HCT116 (cell line): ENCODE measurements around the gene GAB4. TPM values are rescaled to one million over a fixed set of nuclear protein-coding genes. Genes with fewer than 3 reads are reported as not detected.

Experiments used
- ATAC-seq: fragments of 200-7000 bp; cut with Tn5 transposase; 2 replicates; pipeline ENCODE4 v1.9.1; 2020; ENCODE audit warnings: mild to moderate bottlenecking, moderate library complexity
- BruUV-seq: library from RNA; stranded (reverse); fragments of 400-500 nt; replicated peaks from 2 replicates; lab custom pipeline; 2021; lab: Mats Ljungman, UMichigan
- CTCF ChIA-PET: fragments of 300-600 bp; sonication (Branson Sonifier 250); formaldehyde crosslinking; loops from one replicate; lab custom pipeline; 2021; ENCODE audit warnings: antibody characterized with exemption; lab: Charles Lee
- POLR2A ChIA-PET: fragments of 300-600, 350-600 bp; sonication (Branson Sonifier 250); formaldehyde crosslinking; loops from one replicate; lab custom pipeline; 2021; ENCODE audit warnings: antibody characterized with exemption; lab: Charles Lee
- RAD21 ChIA-PET, 2 experiments: fragments of 300-600 bp; sonication (Branson Sonifier 250); formaldehyde crosslinking; loops; one replicate each; lab custom pipeline; 2023; ENCODE audit warnings: low total read pairs in 2 of 2; ENCODE audit not compliant: uncharacterized antibody in 2 of 2, unreplicated experiment in 2 of 2, low non-redundant PET in 1 of 2; lab: Charles Lee
- DNase-seq: peaks from one replicate; pipeline ENCODE4 v3.0.0-alpha.2; 2010; ENCODE audit warnings: low read depth, low spot score
- H2AFZ ChIP-seq: fragments of 200-600 bp; shearing (Covaris generic), sonication (generic); 2 replicates; pipeline ENCODE4 v1.6.1; 2017; ENCODE audit warnings: low read depth, mixed run types, mixed read lengths, antibody characterized with exemption, low read length; ENCODE audit not compliant: poor library complexity, severe bottlenecking
- H3K27ac ChIP-seq: 2 replicates; pipeline ENCODE4 v1.5.1; 2012; ENCODE audit warnings: low read depth, low read length
- H3K27me3 ChIP-seq: fragments of 200-600 bp; sonication (generic); 2 replicates; pipeline ENCODE4 v1.6.1; 2016; ENCODE audit warnings: mixed run types, low read length, mixed read lengths; ENCODE audit not compliant: insufficient read depth
- H3K36me3 ChIP-seq, 2 experiments: fragments of 200-500 bp in 1 of 2; fragments of 200-600 bp in 1 of 2; sonication (Bioruptor generic) in 1 of 2; sonication (generic) in 1 of 2; 2 replicates each; pipeline versions ENCODE4 v1.5.1 to v1.6.1; 2014 to 2016; ENCODE audit warnings: low read length in 2 of 2, inconsistent platforms in 1 of 2, mixed read lengths in 1 of 2, mixed run types in 1 of 2; ENCODE audit not compliant: insufficient read depth in 2 of 2, control insufficient read depth in 1 of 2
- H3K4me1 ChIP-seq, 2 experiments: fragments of 200-600 bp in 1 of 2; sonication (generic) in 1 of 2; 2 replicates each; pipeline versions ENCODE4 v1.5.1 to v1.6.1; 2012 to 2017; ENCODE audit warnings: low read length in 2 of 2, inconsistent platforms in 1 of 2, mild to moderate bottlenecking in 1 of 2, mixed read lengths in 1 of 2, mixed run types in 1 of 2, moderate library complexity in 1 of 2; ENCODE audit not compliant: insufficient read depth in 2 of 2, control insufficient read depth in 1 of 2
- H3K4me2 ChIP-seq: fragments of 200-600 bp; sonication (generic); 2 replicates; pipeline ENCODE4 v1.6.1; 2017; ENCODE audit warnings: mixed run types, low read length, mixed read lengths
- H3K4me3 ChIP-seq, 2 experiments: fragments of 200-600 bp in 1 of 2; sonication (generic) in 1 of 2; replicated peaks in 1 of 2; 2 replicates each; pipeline ENCODE4 v1.5.1; 2011 to 2016; ENCODE audit warnings: low read length in 2 of 2, control low read depth in 1 of 2, low read depth in 1 of 2, mild to moderate bottlenecking in 1 of 2, mixed read lengths in 1 of 2, mixed run types in 1 of 2
- H3K79me2 ChIP-seq: fragments of 200-600 bp; sonication (generic); 2 replicates; pipeline ENCODE4 v1.6.1; 2017; ENCODE audit warnings: mild to moderate bottlenecking, mixed run types, low read length, moderate library complexity, mixed read lengths; ENCODE audit not compliant: insufficient read depth
- H3K9ac ChIP-seq: fragments of 200-600 bp; sonication (generic); 2 replicates; pipeline ENCODE4 v1.6.1; 2016; ENCODE audit warnings: low read length, mixed read lengths
- H3K9me2 ChIP-seq: fragments of 200-600 bp; sonication (generic), shearing (Covaris generic); 2 replicates; pipeline ENCODE4 v1.6.1; 2017; ENCODE audit warnings: mixed run types, mild to moderate bottlenecking, moderate library complexity; ENCODE audit not compliant: insufficient read depth
- H3K9me3 ChIP-seq, 2 experiments: fragments of 200-500 bp in 1 of 2; fragments of 200-600 bp in 1 of 2; sonication (Bioruptor generic) in 1 of 2; sonication (generic) in 1 of 2; 2 replicates each; pipeline ENCODE4 v1.6.1; 2014 to 2017; ENCODE audit warnings: low read length in 2 of 2, mixed read lengths in 2 of 2, inconsistent platforms in 1 of 2, low read depth in 1 of 2, mild to moderate bottlenecking in 1 of 2, mixed run types in 1 of 2, moderate library complexity in 1 of 2; ENCODE audit not compliant: control insufficient read depth in 1 of 2, insufficient read depth in 1 of 2
- H4K20me1 ChIP-seq: fragments of 200-600 bp; sonication (generic), shearing (Covaris generic); 2 replicates; pipeline ENCODE4 v1.6.1; 2017; ENCODE audit warnings: mixed run types, mild to moderate bottlenecking, moderate library complexity; ENCODE audit not compliant: insufficient read depth
- ATF3 ChIP-seq: IDR thresholded peaks from 2 replicates; pipeline ENCODE4 v1.6.1; 2012
- CBX3 ChIP-seq: IDR thresholded peaks from 2 replicates; pipeline ENCODE4 v1.6.1; 2012; ENCODE audit warnings: low read depth
- CTCF ChIP-seq, 3 experiments: fragments of 200-600 bp in 1 of 3; sonication (generic) in 1 of 3; IDR thresholded peaks in 2 of 3; conservative IDR thresholded peaks in 1 of 3; 2 replicates each; pipeline ENCODE4 v1.5.1; 2012 to 2017; ENCODE audit warnings: low read depth in 2 of 3, low read length in 2 of 3, antibody characterized with exemption in 1 of 3, borderline replicate concordance in 1 of 3, control low read depth in 1 of 3, mild to moderate bottlenecking in 1 of 3, mixed read lengths in 1 of 3, mixed run types in 1 of 3, moderate library complexity in 1 of 3; ENCODE audit not compliant: insufficient read depth in 1 of 3
- EZH2 ChIP-seq: fragments of 200-600 bp; sonication (generic); IDR thresholded peaks from 2 replicates; pipeline ENCODE4 v1.6.1; 2017; ENCODE audit warnings: antibody characterized with exemption, mixed run types
- JUND ChIP-seq: IDR thresholded peaks from 2 replicates; pipeline ENCODE4 v1.6.1; 2012
- POLR2A ChIP-seq: IDR thresholded peaks from 2 replicates; pipeline ENCODE4 v1.7.0; 2011; ENCODE audit warnings: borderline replicate concordance; ENCODE audit not compliant: insufficient read depth, insufficient read length; ENCODE audit errors: extremely low read depth
- POLR2AphosphoS5 ChIP-seq: IDR thresholded peaks from 2 replicates; pipeline ENCODE4 v1.6.1; 2011; ENCODE audit warnings: mild to moderate bottlenecking, low read depth, low read length, moderate library complexity
- REST ChIP-seq: IDR thresholded peaks from 2 replicates; pipeline ENCODE4 v1.6.1; 2012; ENCODE audit warnings: low read depth
- SRF ChIP-seq: IDR thresholded peaks from 2 replicates; pipeline ENCODE4 v1.6.1; 2012; ENCODE audit warnings: low read depth
- ZFX ChIP-seq: fragments of 450-650 bp; IDR thresholded peaks from 2 replicates; pipeline ENCODE4 v1.6.1; 2017
- ZNF274 ChIP-seq: fragments of 200-500 bp; sonication (Bioruptor generic); IDR thresholded peaks from 2 replicates; pipeline ENCODE4 v1.6.1; 2014; ENCODE audit warnings: mild to moderate bottlenecking, low read depth, low read length, inconsistent platforms
- intact Hi-C: fragments of 100-400 bp; cut with micrococcal nuclease; formaldehyde crosslinking; loops from 2 replicates; pipeline ENCODE4 v1.10.0; 2022
- total RNA-seq: library from RNA; stranded (reverse); gene quantifications from one replicate; pipeline ENCODE4 v1.2.1, GENCODE V29; 2021; ENCODE audit not compliant: unreplicated experiment
- TF ChIP-seq, protein P1 (sequence below): IDR thresholded peaks from 2 replicates; pipeline ENCODE4 v1.6.1; 2012

The GAB4 gene
- total RNA-seq, 1 experiment from 2014 or later: not detected

GRCh38 chr22:16935209-16935608, 72.8 kb downstream of the GAB4 start (continued):
- no peak for TF ChIP-seq CTCF (IDR thresholded peaks at IDR 0.05 in 2 of 3, conservative IDR thresholded peaks at IDR 0.05 in 1 of 3; ENCODE audit: borderline replicate concordance in 1 of 3, insufficient read depth in 1 of 3, low read depth in 2 of 3, low read length in 2 of 3)
- TF ChIP-seq, protein P1, sequence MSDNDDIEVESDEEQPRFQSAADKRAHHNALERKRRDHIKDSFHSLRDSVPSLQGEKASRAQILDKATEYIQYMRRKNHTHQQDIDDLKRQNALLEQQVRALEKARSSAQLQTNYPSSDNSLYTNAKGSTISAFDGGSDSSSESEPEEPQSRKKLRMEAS: no peak
- no peak for TF ChIP-seq SRF
- TF ChIP-seq ZFX: no peak
- no peak for TF ChIP-seq ATF3
- TF ChIP-seq JUND: no peak
- TF ChIP-seq POLR2AphosphoS5: no peak
- no peak for TF ChIP-seq ZNF274
- TF ChIP-seq, all 23 proteins: peak for 0

DNA sequence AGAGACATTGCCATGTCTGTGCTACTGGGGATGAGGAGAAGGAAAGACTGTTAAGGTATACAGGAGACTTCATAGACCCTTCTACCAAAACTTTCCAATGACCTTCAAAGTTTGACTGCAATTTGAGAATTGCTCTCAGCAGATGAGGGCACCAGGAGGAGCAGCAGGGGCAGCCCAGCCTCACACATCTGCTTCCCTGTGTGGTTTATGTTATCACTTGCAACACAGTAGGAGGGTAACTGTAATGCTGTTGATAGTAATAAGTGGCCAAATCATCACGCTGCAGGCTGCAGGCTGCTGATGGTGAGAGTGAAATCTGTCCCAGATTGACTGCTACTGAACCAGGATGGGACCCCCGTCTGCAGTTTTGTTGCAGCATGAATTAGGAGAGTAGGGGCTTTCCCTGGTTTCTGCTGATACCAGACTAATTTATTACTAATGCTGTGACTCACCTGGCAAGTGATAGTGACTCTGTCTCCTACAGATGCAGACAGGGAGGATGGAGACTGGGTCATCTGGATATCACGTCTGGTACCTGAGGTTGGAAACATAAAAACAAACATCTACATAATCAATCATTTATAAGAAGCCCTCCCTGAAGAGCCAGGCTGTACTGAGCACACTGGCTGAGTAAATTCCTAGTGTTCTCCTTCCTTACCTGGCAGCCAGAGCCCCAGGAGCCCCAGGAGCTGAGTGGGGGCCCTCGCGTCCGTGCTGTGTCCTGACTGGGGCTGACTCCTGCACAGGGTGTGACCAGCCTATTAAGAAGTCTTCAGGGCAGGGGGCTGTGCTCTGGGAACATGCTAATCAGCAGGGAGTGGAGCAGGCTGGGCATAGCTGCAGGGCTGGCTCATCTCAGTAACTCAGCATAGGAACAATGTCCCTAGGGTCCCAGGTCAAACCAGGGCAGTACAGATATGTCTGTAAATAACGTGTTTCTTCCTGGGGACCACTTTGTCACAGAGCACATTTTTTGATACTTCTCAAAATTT, 74.4 kb downstream of the GAB4 start:
- POLR2A ChIA-PET: no interaction called here
- Histone ChIP-seq H3K36me3 (no peaks in the 10 kb centered on the region), H3K27ac (no peak overlapping the region), H3K4me1 (no peaks in the 10 kb centered on the region), H4K20me1 (no peaks in the 10 kb centered on the region), H3K9me2 (no peaks in the 10 kb centered on the region), H3K9me3 (no peaks in the 10 kb centered on the region), H3K4me2 (no peak overlapping the region), H3K27me3 (peaks cover 56% of the 10 kb centered on the region), H3K4me3 (no peak overlapping the region), H3K79me2 (no peaks in the 10 kb centered on the region), H3K9ac (no peak overlapping the region), H2AFZ (no peak overlapping the region)
- ATAC-seq (no peak), DNase-seq (no peak)
- RAD21 ChIA-PET: no interaction called here
- CTCF ChIA-PET: interaction anchor here (1.3 kb wide), 1 partner anchor 238 kb away, joined by 6 read pairs; no protein-coding TSS in a partner anchor
- intact Hi-C loops: no loop called here
- BruUV-seq: no TSS peak
- TF ChIP-seq REST: no peak
- no peak for TF ChIP-seq POLR2A
- no peak for TF ChIP-seq JUND
- TF ChIP-seq EZH2: no peak
- no peak for TF ChIP-seq CBX3
- TF ChIP-seq CTCF (IDR thresholded peaks at IDR 0.05 in 2 of 3, conservative IDR thresholded peaks at IDR 0.05 in 1 of 3; ENCODE audit: borderline replicate concordance in 1 of 3, insufficient read depth in 1 of 3, low read depth in 2 of 3, low read length in 2 of 3): no peak
